KMS-11 (cell line): ENCODE measurements around the gene BACE1.

Experiments used
- H2AFZ ChIP-seq: fragments of 200-600 bp; sonication (generic); 2 replicates; pipeline ENCODE4 v1.6.1; 2016; ENCODE audit warnings: antibody characterized with exemption, mixed run types, low read depth
- H3K27ac ChIP-seq: fragments of 200-600 bp; sonication (generic); 2 replicates; pipeline ENCODE4 v1.6.1; 2016; ENCODE audit warnings: mild to moderate bottlenecking, mixed run types
- H3K27me3 ChIP-seq: fragments of 200-600 bp; sonication (generic); 2 replicates; pipeline ENCODE4 v1.6.1; 2017; ENCODE audit warnings: mild to moderate bottlenecking, low read depth, mixed run types, moderate library complexity; ENCODE audit not compliant: insufficient read depth
- H3K36me3 ChIP-seq: fragments of 200-600 bp; sonication (generic); 2 replicates; pipeline ENCODE4 v1.6.1; 2017; ENCODE audit warnings: mild to moderate bottlenecking, mixed run types; ENCODE audit not compliant: insufficient read depth
- H3K4me1 ChIP-seq: fragments of 200-600 bp; sonication (generic); 2 replicates; pipeline ENCODE4 v1.6.1; 2016; ENCODE audit warnings: mild to moderate bottlenecking, low read depth, mixed run types; ENCODE audit not compliant: poor library complexity, severe bottlenecking
- H3K4me2 ChIP-seq: fragments of 200-600 bp; sonication (generic); 2 replicates; pipeline ENCODE4 v1.7.0; 2016; ENCODE audit warnings: mild to moderate bottlenecking, mixed run types
- H3K4me3 ChIP-seq: fragments of 200-600 bp; sonication (generic); IDR thresholded peaks from 2 replicates; pipeline ENCODE4 v1.6.1; 2017; ENCODE audit warnings: low read depth, low read length, mixed read lengths; ENCODE audit not compliant: insufficient read depth
- H3K79me2 ChIP-seq: fragments of 200-600 bp; sonication (generic); 2 replicates; pipeline ENCODE4 v1.6.1; 2016; ENCODE audit warnings: low read depth, mixed run types; ENCODE audit not compliant: insufficient read depth
- H3K9ac ChIP-seq: fragments of 200-600 bp; sonication (generic); 2 replicates; pipeline ENCODE4 v1.6.1; 2016; ENCODE audit warnings: mild to moderate bottlenecking, mixed run types
- H4K20me1 ChIP-seq: fragments of 200-600 bp; sonication (generic); 2 replicates; pipeline ENCODE4 v1.6.1; 2016; ENCODE audit warnings: mild to moderate bottlenecking, mixed run types; ENCODE audit not compliant: insufficient read depth
- TF ChIP-seq, protein P1 (sequence below): fragments of 200-600 bp; sonication (generic); conservative IDR thresholded peaks from 2 replicates; pipeline ENCODE4 v1.6.1; 2017; ENCODE audit warnings: low read depth, mild to moderate bottlenecking, antibody characterized with exemption, low read length, moderate library complexity, mixed read lengths

The BACE1 gene

DNA sequence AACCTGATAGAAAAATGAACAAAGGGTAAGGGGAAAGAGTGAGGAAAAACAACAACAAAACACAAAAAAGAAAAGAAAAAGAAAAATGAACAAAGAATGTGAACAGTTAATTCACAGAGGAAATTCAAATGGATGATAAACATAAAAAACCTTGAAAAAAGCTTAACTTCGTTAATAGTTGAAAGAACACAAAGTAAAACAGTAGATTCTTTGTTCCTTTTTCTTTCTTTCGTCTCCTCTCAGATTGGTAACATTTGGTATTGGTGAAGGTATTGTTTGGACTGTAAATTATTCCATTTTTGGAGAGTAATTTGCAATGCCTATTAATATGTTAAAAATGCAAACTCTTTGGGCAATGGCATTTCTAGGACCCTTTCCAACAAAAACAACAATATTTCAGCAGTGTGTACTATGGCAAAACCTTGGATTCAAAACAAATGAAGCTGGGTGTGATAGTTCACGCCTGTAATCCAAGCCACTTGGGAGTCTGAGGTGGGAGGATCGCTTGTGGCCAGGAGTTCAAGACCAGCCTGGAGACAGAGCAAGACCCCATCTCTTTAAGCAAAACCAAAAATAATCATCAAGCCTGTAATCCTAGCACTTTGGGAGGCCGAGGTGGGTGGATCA is 3.3 kb upstream of the BACE1 start:
- Histone ChIP-seq H3K27ac (no peak overlapping the region), H2AFZ (no peak overlapping the region), H3K27me3 (no peaks in the 10 kb centered on the region), H3K79me2 (no peaks in the 10 kb centered on the region), H3K9ac (no peak overlapping the region), H3K4me3 (no peak overlapping the region), H4K20me1 (no peaks in the 10 kb centered on the region), H3K4me2 (no peak overlapping the region), H3K4me1 (no peaks in the 10 kb centered on the region), H3K36me3 (no peaks in the 10 kb centered on the region)
- TF ChIP-seq, protein P1, sequence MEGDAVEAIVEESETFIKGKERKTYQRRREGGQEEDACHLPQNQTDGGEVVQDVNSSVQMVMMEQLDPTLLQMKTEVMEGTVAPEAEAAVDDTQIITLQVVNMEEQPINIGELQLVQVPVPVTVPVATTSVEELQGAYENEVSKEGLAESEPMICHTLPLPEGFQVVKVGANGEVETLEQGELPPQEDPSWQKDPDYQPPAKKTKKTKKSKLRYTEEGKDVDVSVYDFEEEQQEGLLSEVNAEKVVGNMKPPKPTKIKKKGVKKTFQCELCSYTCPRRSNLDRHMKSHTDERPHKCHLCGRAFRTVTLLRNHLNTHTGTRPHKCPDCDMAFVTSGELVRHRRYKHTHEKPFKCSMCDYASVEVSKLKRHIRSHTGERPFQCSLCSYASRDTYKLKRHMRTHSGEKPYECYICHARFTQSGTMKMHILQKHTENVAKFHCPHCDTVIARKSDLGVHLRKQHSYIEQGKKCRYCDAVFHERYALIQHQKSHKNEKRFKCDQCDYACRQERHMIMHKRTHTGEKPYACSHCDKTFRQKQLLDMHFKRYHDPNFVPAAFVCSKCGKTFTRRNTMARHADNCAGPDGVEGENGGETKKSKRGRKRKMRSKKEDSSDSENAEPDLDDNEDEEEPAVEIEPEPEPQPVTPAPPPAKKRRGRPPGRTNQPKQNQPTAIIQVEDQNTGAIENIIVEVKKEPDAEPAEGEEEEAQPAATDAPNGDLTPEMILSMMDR = no peak

DNA sequence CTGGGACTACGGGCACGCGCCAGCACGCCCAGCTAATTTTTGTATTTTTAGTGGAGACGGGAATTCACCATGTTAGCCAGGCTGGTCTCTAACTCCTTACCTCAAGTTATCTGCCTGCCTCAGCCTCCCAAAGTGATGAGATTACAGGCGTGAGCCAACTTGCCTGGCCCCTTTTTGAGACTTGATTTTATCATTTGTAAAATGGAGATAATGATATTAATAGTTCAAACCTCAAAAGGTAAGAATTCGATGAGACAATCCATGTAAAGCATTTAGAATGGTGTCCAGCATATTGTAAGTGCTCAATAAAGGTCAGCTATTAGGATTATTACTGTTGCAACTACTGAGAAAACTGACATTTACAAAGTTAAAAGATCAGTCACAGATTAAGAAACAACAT is 2.7 kb upstream of the BACE1 start:
- TF ChIP-seq, protein P1 = no peak
- H2AFZ ChIP-seq = no peak overlapping the region
- H3K27ac ChIP-seq = no peak overlapping the region
- no peaks in the 10 kb centered on the region for H4K20me1 ChIP-seq
- no peaks in the 10 kb centered on the region for H3K27me3 ChIP-seq
- H3K4me2 ChIP-seq = no peak overlapping the region
- no peak overlapping the region for H3K9ac ChIP-seq
- H3K4me1 ChIP-seq = no peaks in the 10 kb centered on the region
- H3K4me3 ChIP-seq = no peak overlapping the region
- no peaks in the 10 kb centered on the region for H3K36me3 ChIP-seq
- no peaks in the 10 kb centered on the region for H3K79me2 ChIP-seq

DNA sequence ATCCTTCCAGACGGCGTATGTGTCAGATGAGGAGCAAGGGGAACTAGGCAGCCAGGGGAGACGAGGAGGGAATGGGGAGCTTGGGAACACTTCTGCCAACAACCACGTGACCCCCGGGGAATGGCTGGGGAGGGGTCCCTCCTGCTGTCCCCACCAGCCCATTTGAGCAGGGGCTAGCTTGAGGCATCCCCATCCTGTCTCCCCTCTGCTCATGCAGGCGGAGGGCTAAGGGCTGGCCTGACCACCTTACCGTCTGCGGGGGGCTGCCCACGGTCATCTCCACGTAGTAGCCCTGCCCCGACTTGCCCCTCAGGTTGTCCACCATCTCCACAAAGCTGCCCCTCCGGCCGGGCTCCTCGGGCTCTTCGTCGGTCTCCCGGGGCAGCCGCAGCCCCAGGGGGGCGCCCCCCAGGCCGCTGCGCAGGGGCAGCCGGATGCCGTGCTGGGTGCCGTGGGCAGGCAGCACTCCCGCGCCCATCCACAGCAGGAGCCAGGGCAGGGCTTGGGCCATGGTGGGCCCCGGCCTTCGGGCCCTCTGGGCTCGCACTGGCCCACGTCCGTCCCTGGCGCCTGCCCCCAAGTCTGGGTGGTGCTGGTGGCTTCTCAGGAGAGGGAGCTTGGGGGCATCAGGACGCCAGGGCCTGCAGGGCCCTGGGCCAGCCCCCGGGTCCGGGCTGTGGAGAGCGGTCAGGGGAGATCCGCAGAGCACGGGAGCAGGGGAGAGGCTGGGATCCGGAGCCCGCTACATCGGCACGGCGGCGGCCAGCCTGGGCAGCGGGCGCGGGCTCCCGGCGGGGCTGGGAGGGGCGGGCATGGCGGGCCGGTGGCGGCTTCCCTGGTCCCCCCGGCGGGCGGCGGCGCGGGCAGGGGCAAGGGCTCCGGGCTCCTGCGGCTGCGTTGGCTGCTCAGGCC is 515 bp downstream of the BACE1 start:
- Histone ChIP-seq H3K4me2 (no peak overlapping the region), H4K20me1 (no peaks in the 10 kb centered on the region), H3K4me1 (no peaks in the 10 kb centered on the region), H3K4me3 (no peak overlapping the region), H3K9ac (no peak overlapping the region), H3K27me3 (no peaks in the 10 kb centered on the region), H3K36me3 (no peaks in the 10 kb centered on the region), H2AFZ (no peak overlapping the region), H3K27ac (no peak overlapping the region), H3K79me2 (no peaks in the 10 kb centered on the region)
- TF ChIP-seq, protein P1 = no peak

DNA sequence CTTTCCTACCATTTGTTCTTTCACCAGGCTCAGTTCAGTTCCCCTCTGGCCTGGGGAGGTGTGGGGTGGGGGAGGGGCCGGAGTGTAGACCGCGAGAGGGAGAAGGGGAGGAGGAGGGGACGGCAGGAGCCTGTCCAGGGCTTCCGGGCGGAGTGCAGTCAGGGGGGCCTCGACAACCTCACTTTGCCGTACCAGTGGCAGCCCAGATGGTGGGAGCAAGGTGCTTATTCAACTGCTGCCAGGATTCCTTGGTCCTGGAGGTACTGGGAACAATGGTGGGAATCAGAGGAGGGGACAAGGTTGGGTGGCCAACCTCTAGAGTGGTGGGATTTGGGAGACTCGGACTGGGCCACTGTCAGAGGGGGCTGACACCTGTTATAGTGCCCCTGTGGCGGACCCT is 1.2 kb downstream of the BACE1 start:
- TF ChIP-seq, protein P1 = no peak
- Histone ChIP-seq H3K4me1 (no peaks in the 10 kb centered on the region), H3K4me3 (no peak overlapping the region), H3K9ac (no peak overlapping the region), H3K4me2 (no peak overlapping the region), H3K27ac (no peak overlapping the region), H3K36me3 (no peaks in the 10 kb centered on the region), H2AFZ (no peak overlapping the region), H3K27me3 (no peaks in the 10 kb centered on the region), H4K20me1 (no peaks in the 10 kb centered on the region), H3K79me2 (no peaks in the 10 kb centered on the region)
